ENCODE data around the gene TRIM54. TPM values are rescaled to one million over a fixed set of nuclear protein-coding genes. Genes with fewer than 3 reads are reported as not detected.

The TRIM54 gene
- total and polyA plus RNA-seq, 9 of the 15 experiments (the other 6 are each of a cell fraction or from before 2014, with no cell fraction given), result not detected

- no peak overlapping the region for H2AFZ ChIP-seq (ENCODE audit: low read depth, low read length)
- H3K4me3 ChIP-seq, result no peak overlapping the region
- H4K20me1 ChIP-seq (replicated peaks; ENCODE audit: control insufficient read depth, insufficient read depth, low read length), result no peaks in the 10 kb centered on the region
- peaks cover 9 to 12% of the 10 kb centered on the region in 2 experiments for H3K4me1 ChIP-seq (replicated peaks in 1 of 2; ENCODE audit: control insufficient read depth in 2 of 2, insufficient read depth in 2 of 2, low read length in 2 of 2)
- no peak overlapping the region for H3K27ac ChIP-seq (ENCODE audit: extremely low read depth, low read depth, low read length)
- FAIRE-seq (no peak), ATAC-seq (no peak), DNase-seq (ENCODE audit: extremely low read depth in 1 of 4, low spot score in 3 of 4) (no peak)
- no peak overlapping the region for H3K9ac ChIP-seq (ENCODE audit: insufficient read depth in 1 of 2, low read depth in 2 of 2, low read length in 2 of 2)
- no peaks in the 10 kb centered on the region for H3K9me1 ChIP-seq (ENCODE audit: control insufficient read depth, insufficient read depth, low read length)
- 57% methylated on average over 8 of the region's 8 CpGs for WGBS (ENCODE audit: insufficient coverage, low coverage, missing lambda C conversion rate)
- H3K9me3 ChIP-seq (replicated peaks; ENCODE audit: control insufficient read depth, insufficient read depth, low read depth, low read length), result no peaks in the 10 kb centered on the region
- POLR2A ChIA-PET, result interaction anchor here (0.7 kb wide), 1 partner anchor 205 kb away, joined by 5 read pairs; no protein-coding TSS in a partner anchor
- no peaks in the 10 kb centered on the region for H3K79me2 ChIP-seq (ENCODE audit: control insufficient read depth, insufficient read depth, low read length)
- TF ChIP-seq ZNF785 (CRISPR knock-in tag; IDR thresholded peaks at IDR 0.05), result no peak
- TF ChIP-seq ZBTB7A (IDR thresholded peaks at IDR 0.05; ENCODE audit: borderline replicate concordance, control insufficient read depth, low read depth, low read length), result no peak
- intact Hi-C loops (cut with micrococcal nuclease), result loop anchor here (10.0 kb wide), 1 partner anchor 330 kb away; no protein-coding TSS in a partner anchor
- CTCF ChIA-PET (ENCODE audit: low intra/inter-chr PET ratio), result no interaction called here
- no peaks in the 10 kb centered on the region for H3K36me3 ChIP-seq (ENCODE audit: control insufficient read depth, insufficient read depth, low read length)
- no TSS peak for BruUV-seq (replicated peaks)
- H3K4me2 ChIP-seq (ENCODE audit: insufficient read depth, low read length), result no peak overlapping the region
- in situ Hi-C loops (cut with MboI), result loop anchor here (10.0 kb wide), 1 partner anchor 450 kb away; the partner anchor contains the start of gene DPYSL5
- no peaks in the 10 kb centered on the region; a peak in 1 of 5 replicates for H3K27me3 ChIP-seq (ENCODE audit: control insufficient read depth in 2 of 2, insufficient read depth in 2 of 2, low read length in 2 of 2)
Observed at GRCh38 chr2:27294928-27295327, 12.7 kb downstream of the TRIM54 start.

- CTCF ChIA-PET (ENCODE audit: low intra/inter-chr PET ratio), result no interaction called here
- intact Hi-C loops (cut with micrococcal nuclease) (loop anchor here (10.0 kb wide), 1 partner anchor 332 kb away; no protein-coding TSS in a partner anchor), in situ Hi-C loops (cut with MboI) (loop anchor here (10.0 kb wide), 1 partner anchor 452 kb away; the partner anchor contains the start of gene DPYSL5)
- H3K9ac ChIP-seq (ENCODE audit: insufficient read depth in 1 of 2, low read depth in 2 of 2, low read length in 2 of 2), result no peak overlapping the region
- H3K4me3 ChIP-seq, result no peak overlapping the region
- no peaks in the 10 kb centered on the region for H3K9me1 ChIP-seq (ENCODE audit: control insufficient read depth, insufficient read depth, low read length)
- ATAC-seq, result peak; percentile 36; the same call in 2 of the 3 replicates
- no peaks in the 10 kb centered on the region for H3K79me2 ChIP-seq (ENCODE audit: control insufficient read depth, insufficient read depth, low read length)
- no peak for FAIRE-seq
- H4K20me1 ChIP-seq (replicated peaks; ENCODE audit: control insufficient read depth, insufficient read depth, low read length), result no peaks in the 10 kb centered on the region
- no peak overlapping the region for H3K4me2 ChIP-seq (ENCODE audit: insufficient read depth, low read length)
- H3K36me3 ChIP-seq (ENCODE audit: control insufficient read depth, insufficient read depth, low read length), result no peaks in the 10 kb centered on the region
- no peaks in the 10 kb centered on the region; a peak in 1 of 5 replicates for H3K27me3 ChIP-seq (ENCODE audit: control insufficient read depth in 2 of 2, insufficient read depth in 2 of 2, low read length in 2 of 2)
- POLR2A ChIA-PET, result interaction anchor here (0.7 kb wide), 1 partner anchor 367 kb away, joined by 4 read pairs; the partner anchor contains the start of genes SLC4A1AP and SUPT7L
- TF ChIP-seq CEBPB (tag; IDR thresholded peaks at IDR 0.05), result peak; percentile 34; the same call in 1 of the 2 replicates
- no peak for TF ChIP-seq DPF2 (IDR thresholded peaks at IDR 0.05)
- no peak overlapping the region for H3K27ac ChIP-seq (ENCODE audit: extremely low read depth, low read depth, low read length)
- peak overlapping the region; percentile 61 for H2AFZ ChIP-seq (ENCODE audit: low read depth, low read length)
- no TSS peak for BruUV-seq (replicated peaks)
- H3K9me3 ChIP-seq (replicated peaks; ENCODE audit: control insufficient read depth, insufficient read depth, low read depth, low read length), result no peaks in the 10 kb centered on the region
- peaks cover 9 to 12% of the 10 kb centered on the region in 2 experiments for H3K4me1 ChIP-seq (replicated peaks in 1 of 2; ENCODE audit: control insufficient read depth in 2 of 2, insufficient read depth in 2 of 2, low read length in 2 of 2)
- 9% methylated on average over 4 of the region's 4 CpGs for WGBS (ENCODE audit: insufficient coverage, low coverage, missing lambda C conversion rate)
- DNase-seq (ENCODE audit: extremely low read depth in 1 of 4, low spot score in 3 of 4), result no peak
Observed at GRCh38 chr2:27296481-27296880, 14.3 kb downstream of the TRIM54 start.
